GM10266 (cell line): Measurements from ENCODE around the gene TXNRD1.
"Not testable (repeated sequence)": the region's sequence is repeated elsewhere in the genome, so short reads cannot be mapped to it uniquely, and the experiment has no call there.

Experiments
- DNase-seq: peaks from one replicate; pipeline ENCODE4 v3.0.0; 2012; ENCODE audit errors: extremely low spot score
- TF ChIP-seq, protein P1 (sequence below): IDR thresholded peaks from 2 replicates; pipeline ENCODE4 v1.5.1; 2012; ENCODE audit warnings: mild to moderate bottlenecking, low read depth; ENCODE audit not compliant: control insufficient read depth, insufficient read depth; ENCODE audit errors: missing control alignments

Gene TXNRD1

DNA sequence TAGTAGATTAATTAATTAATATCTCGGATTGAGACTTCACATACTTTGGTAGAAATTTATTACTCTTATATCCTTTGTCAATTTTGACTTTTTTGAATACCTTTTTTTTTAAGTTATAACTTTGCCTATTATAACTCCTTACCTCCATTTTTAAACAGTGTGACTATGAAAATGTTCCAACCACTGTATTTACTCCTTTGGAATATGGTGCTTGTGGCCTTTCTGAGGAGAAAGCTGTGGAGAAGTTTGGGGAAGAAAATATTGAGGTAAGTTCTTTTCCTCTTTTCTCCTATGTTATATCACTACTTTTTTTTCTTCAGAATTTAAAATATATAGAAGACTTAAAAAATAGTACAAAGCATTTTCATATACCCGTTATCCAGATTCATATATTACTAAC lies 115.8 kb downstream of the TXNRD1 start:
- DNase-seq = no peak
- TF ChIP-seq, protein P1, sequence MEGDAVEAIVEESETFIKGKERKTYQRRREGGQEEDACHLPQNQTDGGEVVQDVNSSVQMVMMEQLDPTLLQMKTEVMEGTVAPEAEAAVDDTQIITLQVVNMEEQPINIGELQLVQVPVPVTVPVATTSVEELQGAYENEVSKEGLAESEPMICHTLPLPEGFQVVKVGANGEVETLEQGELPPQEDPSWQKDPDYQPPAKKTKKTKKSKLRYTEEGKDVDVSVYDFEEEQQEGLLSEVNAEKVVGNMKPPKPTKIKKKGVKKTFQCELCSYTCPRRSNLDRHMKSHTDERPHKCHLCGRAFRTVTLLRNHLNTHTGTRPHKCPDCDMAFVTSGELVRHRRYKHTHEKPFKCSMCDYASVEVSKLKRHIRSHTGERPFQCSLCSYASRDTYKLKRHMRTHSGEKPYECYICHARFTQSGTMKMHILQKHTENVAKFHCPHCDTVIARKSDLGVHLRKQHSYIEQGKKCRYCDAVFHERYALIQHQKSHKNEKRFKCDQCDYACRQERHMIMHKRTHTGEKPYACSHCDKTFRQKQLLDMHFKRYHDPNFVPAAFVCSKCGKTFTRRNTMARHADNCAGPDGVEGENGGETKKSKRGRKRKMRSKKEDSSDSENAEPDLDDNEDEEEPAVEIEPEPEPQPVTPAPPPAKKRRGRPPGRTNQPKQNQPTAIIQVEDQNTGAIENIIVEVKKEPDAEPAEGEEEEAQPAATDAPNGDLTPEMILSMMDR = no peak

DNA sequence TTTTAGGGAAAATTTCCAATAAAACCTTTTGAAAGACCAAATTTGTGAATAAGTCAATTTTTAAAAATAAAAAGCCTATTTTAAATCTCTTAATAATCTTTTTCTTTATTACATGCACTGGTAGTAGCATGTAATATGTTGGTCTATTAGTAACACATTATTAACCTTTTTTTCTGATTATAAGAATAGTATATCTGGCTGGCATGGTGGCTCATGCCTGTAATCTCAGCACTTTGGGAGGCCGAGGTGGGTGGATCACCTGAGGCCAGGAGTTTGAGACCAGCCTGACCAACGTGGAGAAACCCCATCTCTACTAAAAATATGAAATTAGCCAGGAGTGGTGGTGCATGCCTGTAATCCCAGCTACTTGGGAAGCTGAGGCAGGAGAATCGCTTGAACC lies 116.7 kb downstream of the TXNRD1 start:
- DNase-seq = not testable (repeated sequence)

DNA sequence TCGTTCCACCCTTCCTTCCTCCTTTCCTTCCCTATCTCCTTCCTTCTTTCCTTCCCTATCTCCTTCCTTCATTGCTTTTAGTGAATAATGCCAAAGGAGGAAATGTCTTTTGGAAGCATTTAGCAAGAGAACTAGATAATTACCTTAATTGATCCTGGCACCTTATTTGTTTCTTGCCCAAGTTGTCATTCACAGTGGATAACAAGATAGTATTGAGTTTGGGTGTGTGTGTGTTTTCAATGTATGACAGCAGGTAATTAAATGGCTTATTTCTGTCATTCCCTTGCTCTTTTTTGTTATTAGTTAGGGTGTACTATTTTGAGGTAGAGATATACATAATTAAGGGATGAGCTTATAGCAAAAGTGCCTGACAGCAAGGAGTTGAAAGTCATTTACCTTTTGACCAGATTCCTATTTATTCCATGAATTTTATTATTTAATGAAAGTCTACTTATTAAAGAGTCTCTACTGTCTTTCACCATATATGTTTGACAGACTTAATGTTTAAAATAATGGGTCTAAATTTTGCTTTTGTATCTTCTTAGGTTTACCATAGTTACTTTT lies 118.2 kb downstream of the TXNRD1 start:
- DNase-seq = no peak

DNA sequence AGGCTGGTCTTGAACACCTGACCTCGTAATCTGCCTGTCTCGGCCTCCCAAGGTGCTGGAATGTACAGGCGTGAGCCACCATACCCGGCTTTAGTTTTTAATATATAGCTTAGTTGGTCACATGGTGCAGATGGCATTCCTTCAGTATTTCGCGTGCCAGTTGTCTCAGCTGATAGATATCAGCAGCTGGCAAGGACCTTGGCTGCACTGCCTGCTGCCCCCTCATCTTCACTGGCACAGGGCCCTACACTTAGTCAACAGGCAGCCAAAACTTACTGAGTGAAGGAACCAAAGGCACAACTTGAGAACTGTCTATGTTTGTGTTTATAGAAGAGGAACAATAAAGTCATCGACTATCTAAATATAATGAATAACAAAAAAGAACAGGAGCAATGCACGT lies 119.0 kb downstream of the TXNRD1 start:
- TF ChIP-seq, protein P1 = no peak

More for the DNA sequence above, 118.2 kb downstream of the TXNRD1 start:
- TF ChIP-seq, protein P1 = no peak

DNA sequence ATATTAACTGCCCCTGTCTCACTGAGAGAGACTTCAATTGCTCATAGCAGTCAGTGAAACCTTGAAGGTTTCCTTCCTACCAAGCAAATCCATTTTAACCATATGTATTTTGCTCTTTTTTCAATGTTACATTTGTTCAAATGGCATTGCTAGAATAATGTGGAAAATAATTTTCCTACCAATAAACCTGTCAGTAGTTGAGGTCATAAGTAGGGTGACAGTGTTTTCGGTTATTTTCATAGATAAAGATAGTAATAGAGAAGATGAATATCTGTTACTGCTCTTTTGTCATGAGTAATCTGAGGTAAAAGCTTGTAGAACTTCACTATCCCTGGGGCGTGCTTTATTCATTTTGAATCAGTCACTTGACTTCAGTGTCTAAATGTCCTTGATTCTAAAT lies 120.5 kb downstream of the TXNRD1 start:
- no peak for DNase-seq
- TF ChIP-seq, protein P1 = no peak

More for the DNA sequence above, 119.0 kb downstream of the TXNRD1 start:
- no peak for DNase-seq

DNA sequence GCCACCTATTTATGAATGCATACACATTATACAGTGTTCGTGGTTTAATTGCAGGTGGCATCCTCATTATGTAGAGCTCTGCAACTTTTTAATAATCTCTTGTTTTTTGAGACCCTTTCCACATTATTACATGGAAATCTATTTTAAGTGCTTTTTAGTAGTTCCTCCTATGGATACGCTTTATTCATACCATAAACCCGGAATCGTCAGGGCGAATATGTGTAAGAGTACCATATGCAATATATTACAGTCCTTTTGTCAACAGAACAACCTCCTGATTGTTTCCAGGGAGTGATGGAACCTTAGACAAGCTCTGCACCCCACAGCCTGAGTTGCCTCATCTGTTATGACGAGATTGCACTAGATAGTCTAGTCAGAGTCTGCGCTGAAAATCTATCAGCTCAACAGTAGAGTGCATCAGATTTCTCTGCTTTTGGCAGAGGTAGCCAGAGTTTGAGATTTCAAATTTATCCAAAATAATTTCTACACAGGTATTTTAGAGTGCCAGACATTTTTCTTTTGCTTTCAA lies 121.5 kb downstream of the TXNRD1 start:
- DNase-seq = no peak
- TF ChIP-seq, protein P1 = no peak

DNA sequence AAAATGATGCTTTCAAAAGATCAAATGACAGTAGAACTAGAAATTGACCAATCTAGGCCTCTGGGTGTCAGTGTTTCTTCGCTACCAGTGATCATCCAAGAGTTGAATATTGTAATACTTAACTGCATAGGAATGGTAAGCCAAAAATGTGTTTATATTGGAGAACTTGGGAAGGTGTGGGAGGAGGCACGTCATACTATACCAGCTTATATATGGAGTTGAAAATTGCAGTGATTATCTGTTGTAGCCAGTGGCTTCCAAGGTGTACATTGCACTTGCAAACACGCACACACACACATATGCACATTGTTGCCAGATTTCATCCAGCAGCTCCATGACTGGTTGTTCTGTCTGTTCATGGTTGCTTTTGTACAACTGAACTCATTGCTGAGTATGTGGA lies 124.1 kb downstream of the TXNRD1 start:
- DNase-seq = no peak
- TF ChIP-seq, protein P1 = no peak

DNA sequence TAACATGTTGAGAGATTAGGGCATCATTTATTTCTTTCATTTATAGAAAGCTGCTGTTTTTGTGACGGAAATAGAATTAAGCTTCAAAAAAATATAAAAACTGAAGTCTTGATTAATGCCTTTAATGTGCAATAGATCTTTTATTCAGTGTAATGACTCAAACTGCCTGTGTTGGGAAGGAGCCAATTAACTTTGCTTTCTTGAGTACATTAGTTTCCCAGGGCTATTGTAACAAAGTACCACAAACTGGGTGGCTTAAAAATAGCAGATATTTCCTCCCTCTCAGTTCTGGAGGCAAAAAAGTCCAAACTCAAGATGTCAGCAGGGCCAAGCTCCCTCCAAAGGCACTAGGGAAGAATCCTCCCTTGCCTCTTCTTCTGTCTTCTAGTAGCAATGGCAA lies 124.6 kb downstream of the TXNRD1 start:
- no peak for DNase-seq
- TF ChIP-seq, protein P1 = no peak
